SK-N-MC (cell line): Measurements from ENCODE around the gene RASSF8.

Source experiments
- EZH2 ChIP-seq: fragments of 200-600 bp; sonication (generic); IDR thresholded peaks from one replicate; pipeline ENCODE4 v1.6.1; 2017; ENCODE audit warnings: antibody characterized with exemption
- FOXP2 ChIP-seq: optimal IDR thresholded peaks from 2 replicates; pipeline ENCODE3; 2011; ENCODE audit warnings: mild to moderate bottlenecking, moderate library complexity; ENCODE audit not compliant: insufficient read depth; ENCODE audit errors: extremely low read length, control extremely low read depth
- POLR2AphosphoS5 ChIP-seq: IDR thresholded peaks from 2 replicates; pipeline ENCODE4 v1.6.1; 2012; ENCODE audit warnings: mild to moderate bottlenecking, low read depth, low read length, borderline replicate concordance

DNA sequence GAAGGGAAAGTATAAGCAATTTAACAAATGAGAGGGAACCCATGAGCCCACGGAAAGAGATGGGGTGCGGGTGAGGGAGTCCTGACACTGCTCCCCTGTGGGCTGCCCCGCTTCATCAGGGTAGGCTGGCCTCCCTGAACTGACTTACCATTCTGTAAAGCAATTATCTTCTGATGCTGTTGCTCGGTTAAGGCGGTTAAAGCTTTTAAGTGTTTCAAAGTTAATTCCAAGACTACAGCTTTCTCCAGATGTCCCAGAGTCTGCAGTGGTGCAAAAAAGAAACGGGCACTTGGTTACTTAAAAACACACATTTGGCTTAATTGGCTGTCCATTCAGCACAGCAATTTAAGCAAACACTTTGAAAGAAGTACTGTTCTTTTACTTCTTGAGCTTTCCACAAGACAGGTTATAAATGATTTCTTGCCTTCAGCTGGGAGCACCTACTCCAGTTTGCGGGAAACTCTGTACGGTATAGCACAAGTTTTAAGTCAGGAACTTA lies 165.0 kb downstream of the RASSF8 start:
- TF ChIP-seq EZH2 = no peak
- no peak for TF ChIP-seq POLR2AphosphoS5
- TF ChIP-seq FOXP2 = no peak
